ENCODE data around the gene RBM38. TPM values are rescaled to one million over a fixed set of nuclear protein-coding genes. Genes with fewer than 3 reads are reported as not detected.

RBM38 gene
- total and polyA plus RNA-seq, 2 donors from 2014 or later: 16.8 to 18.0 TPM

- no peaks in the 10 kb centered on the region for H3K9me3 ChIP-seq (ENCODE audit: control insufficient read depth in 2 of 3, insufficient read depth in 1 of 3, low read length in 3 of 3)
- TF ChIP-seq CTCF (IDR thresholded peaks at IDR 0.05; ENCODE audit: borderline replicate concordance, extremely low read depth, insufficient read depth): no peak
- H3K4me3 ChIP-seq (ENCODE audit: low read length in 3 of 3): no peak overlapping the region
- DNase-seq (peak in 4 of 5 donors; percentile 71 to 86 (median 78)), FAIRE-seq (no peak)
- H3K9ac ChIP-seq (ENCODE audit: low read length in 3 of 3): no peak overlapping the region
- intact Hi-C loops (cut with DNase I): no loop called here
- no peaks in the 10 kb centered on the region for H3K4me1 ChIP-seq (ENCODE audit: control insufficient read depth in 2 of 3, insufficient read depth in 2 of 3, low read depth in 1 of 3, low read length in 3 of 3)
- H3K36me3 ChIP-seq (ENCODE audit: control insufficient read depth in 2 of 3, insufficient read depth in 3 of 3, low read length in 3 of 3): no peaks in the 10 kb centered on the region
- no peak overlapping the region for H3K27ac ChIP-seq (ENCODE audit: low read depth in 2 of 2, low read length in 2 of 2)
- no peaks in the 10 kb centered on the region for H3K27me3 ChIP-seq (ENCODE audit: control insufficient read depth, insufficient read depth, low read length)
Measured at GRCh38 chr20:57435498-57436222, 44.5 kb downstream of the RBM38 start.

GRCh38 chr20:57436223-57436545 lies 45.0 kb downstream of the RBM38 start:
- H3K36me3 ChIP-seq (ENCODE audit: control insufficient read depth in 2 of 3, insufficient read depth in 3 of 3, low read length in 3 of 3): no peaks in the 10 kb centered on the region
- no peaks in the 10 kb centered on the region for H3K4me1 ChIP-seq (ENCODE audit: control insufficient read depth in 2 of 3, insufficient read depth in 2 of 3, low read depth in 1 of 3, low read length in 3 of 3)
- no peak for FAIRE-seq

GRCh38 chr20:57437267-57437666 lies 46.1 kb downstream of the RBM38 start:
- no peaks in the 10 kb centered on the region for H3K4me1 ChIP-seq (ENCODE audit: control insufficient read depth in 2 of 3, insufficient read depth in 2 of 3, low read depth in 1 of 3, low read length in 3 of 3)
- no peak for FAIRE-seq
- H3K36me3 ChIP-seq (ENCODE audit: control insufficient read depth in 2 of 3, insufficient read depth in 3 of 3, low read length in 3 of 3): no peaks in the 10 kb centered on the region
- intact Hi-C loops (cut with DNase I): no loop called here
- no peaks in the 10 kb centered on the region for H3K27me3 ChIP-seq (ENCODE audit: control insufficient read depth, insufficient read depth, low read length)
- H3K27ac ChIP-seq (ENCODE audit: low read depth in 2 of 2, low read length in 2 of 2): no peak overlapping the region
- no peak for TF ChIP-seq CTCF (IDR thresholded peaks at IDR 0.05; ENCODE audit: borderline replicate concordance, extremely low read depth, insufficient read depth)
- H3K9me3 ChIP-seq (ENCODE audit: control insufficient read depth in 2 of 3, insufficient read depth in 1 of 3, low read length in 3 of 3): no peaks in the 10 kb centered on the region
- no peak overlapping the region for H3K9ac ChIP-seq (ENCODE audit: low read length in 3 of 3)
- no peak overlapping the region for H3K4me3 ChIP-seq (ENCODE audit: low read length in 3 of 3)
- DNase-seq: no peak

More at GRCh38 chr20:57436223-57436545, 45.0 kb downstream of the RBM38 start:
- no peak overlapping the region for H3K27ac ChIP-seq (ENCODE audit: low read depth in 2 of 2, low read length in 2 of 2)
- no peak for TF ChIP-seq CTCF (IDR thresholded peaks at IDR 0.05; ENCODE audit: borderline replicate concordance, extremely low read depth, insufficient read depth)
- H3K9ac ChIP-seq (ENCODE audit: low read length in 3 of 3): no peak overlapping the region
- H3K4me3 ChIP-seq (ENCODE audit: low read length in 3 of 3): no peak overlapping the region
- H3K27me3 ChIP-seq (ENCODE audit: control insufficient read depth, insufficient read depth, low read length): no peaks in the 10 kb centered on the region
- no peaks in the 10 kb centered on the region for H3K9me3 ChIP-seq (ENCODE audit: control insufficient read depth in 2 of 3, insufficient read depth in 1 of 3, low read length in 3 of 3)
- intact Hi-C loops (cut with DNase I): no loop called here
- no peak for DNase-seq

All from kidney (tissue), 14 donors.